GM21423 (cell line): ENCODE measurements around the gene SPDYE3.
"Not testable (repeated sequence)": the region's sequence is repeated elsewhere in the genome, so short reads cannot be mapped to it uniquely, and the experiment has no call there.

Experiments
- ATAC-seq: cut with Tn5 transposase; IDR thresholded peaks from one replicate; pipeline ENCODE4 v1.9.1; 2021; ENCODE audit warnings: mild to moderate bottlenecking, moderate library complexity; ENCODE audit not compliant: unreplicated experiment

SPDYE3 gene, protein sequence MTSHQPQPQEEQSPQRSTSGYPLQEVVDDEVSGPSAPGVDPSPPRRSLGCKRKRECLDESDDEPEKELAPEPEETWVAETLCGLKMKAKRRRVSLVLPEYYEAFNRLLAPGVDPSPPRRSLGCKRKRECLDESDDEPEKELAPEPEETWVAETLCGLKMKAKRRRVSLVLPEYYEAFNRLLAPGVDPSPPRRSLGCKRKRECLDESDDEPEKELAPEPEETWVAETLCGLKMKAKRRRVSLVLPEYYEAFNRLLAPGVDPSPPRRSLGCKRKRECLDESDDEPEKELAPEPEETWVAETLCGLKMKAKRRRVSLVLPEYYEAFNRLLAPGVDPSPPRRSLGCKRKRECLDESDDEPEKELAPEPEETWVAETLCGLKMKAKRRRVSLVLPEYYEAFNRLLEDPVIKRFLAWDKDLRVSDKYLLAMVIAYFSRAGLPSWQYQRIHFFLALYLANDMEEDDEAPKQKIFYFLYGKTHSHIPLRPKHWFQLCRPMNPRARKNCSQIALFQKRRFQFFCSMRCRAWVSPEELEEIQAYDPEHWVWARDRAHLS

DNA sequence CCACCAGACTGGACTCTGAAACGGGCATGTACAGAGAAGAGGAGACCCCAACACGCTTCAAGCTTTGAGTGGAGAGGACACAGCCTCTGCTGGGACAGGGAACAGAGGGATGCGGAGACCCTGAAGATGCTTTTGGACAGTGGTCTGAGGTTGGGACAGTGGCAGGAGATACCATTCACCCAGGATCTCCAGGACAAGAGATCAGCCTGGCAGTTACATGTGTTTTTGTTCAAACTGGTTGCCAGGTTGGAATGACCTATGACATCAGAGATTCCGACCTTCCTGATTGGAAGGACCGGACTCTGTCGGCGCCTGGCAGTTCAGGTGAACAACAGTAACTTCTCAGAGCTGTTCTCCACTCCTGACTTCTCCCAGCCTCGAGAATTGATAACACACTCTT lies at the start of gene SPDYE3:
TSS of gene SPDYE3 (plus strand) at position 301 of the 400 bp plus-strand sequence. CDS start 184 bp downstream, outside the sequence.
- not testable (repeated sequence) for ATAC-seq

DNA sequence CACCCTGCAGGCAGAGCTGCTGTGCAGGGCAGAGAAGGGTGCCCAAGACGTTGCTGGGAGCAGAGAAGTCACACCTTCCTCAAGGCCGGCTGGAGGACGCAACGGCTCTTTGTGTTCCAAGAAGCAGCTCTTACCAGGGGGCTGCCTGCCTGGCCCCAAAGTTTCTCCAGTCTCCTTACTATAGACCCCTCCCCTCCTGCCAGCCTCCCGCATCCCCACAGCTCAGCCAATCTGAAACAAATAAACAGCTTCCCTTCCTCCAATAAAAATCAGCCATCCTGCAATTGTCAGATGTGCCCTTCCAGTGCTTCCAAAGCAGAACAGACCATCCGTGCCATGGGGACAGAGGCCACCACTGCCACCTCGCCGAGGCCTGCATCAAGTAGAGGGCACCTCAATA lies 47.5 kb upstream of the SPDYE3 start:
- not testable (repeated sequence) for ATAC-seq

DNA sequence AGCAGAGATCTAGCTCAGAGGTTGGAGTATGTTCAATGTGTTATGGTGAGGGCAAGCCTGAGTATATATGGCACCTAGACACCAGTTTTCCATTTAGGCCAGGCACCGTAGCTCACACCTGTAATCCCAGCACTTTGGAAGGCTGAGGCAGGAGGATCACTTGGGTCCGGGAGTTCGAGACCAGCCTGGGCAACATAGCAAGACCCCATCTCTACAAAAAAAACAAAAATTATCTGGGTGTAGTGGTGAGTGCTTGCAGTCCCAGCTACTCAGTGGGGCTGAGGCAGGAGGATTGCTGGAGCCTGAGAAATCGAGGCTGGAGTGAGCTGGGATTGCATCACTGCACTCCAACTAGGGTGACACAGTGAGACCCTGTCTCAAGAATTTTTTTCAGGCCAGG lies 44.6 kb upstream of the SPDYE3 start:
- not testable (repeated sequence) for ATAC-seq

DNA sequence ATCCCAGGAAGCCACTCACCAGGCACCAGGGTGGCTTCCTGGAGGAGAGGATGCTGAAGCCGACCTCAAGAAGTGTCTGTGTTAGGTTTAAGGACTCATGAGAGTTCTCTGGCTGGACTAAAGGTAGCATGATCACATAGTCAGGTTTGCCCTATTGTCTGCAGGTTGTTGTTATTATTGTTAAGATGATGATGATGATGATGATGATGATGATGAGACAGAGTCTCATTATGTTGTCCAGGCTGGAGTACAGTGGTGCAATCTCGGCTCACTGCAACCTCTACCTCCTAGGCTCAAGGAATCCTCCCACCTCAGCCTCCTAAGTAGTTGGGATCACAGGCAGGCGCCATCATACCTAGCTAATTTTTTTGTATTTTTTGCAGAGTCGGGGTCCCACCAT lies 43.3 kb upstream of the SPDYE3 start:
- ATAC-seq = not testable (repeated sequence)

DNA sequence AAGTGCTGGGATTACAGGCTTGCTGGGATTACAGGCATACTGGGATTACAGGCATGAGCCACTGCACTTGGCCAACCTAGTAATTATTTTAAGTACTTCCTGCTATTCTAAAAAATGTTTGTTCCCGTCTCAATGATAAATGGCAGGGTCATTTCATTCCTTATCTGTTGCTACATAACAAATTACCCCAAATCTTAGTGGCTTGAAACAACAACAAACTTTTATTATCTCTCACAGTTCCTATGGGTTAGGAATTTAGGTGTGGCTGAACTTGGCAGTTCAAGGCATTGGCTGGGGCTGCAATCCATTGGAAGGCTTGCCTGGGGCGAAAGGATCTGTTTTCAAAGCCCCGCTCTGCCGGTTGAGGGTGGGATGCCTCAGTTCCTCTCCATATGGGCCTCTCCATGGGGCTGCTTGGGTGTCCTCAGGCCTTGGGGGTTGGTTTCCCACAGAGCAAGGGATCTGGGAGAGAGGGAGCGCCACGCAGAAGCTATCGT lies 42.8 kb upstream of the SPDYE3 start:
- ATAC-seq = not testable (repeated sequence)

DNA sequence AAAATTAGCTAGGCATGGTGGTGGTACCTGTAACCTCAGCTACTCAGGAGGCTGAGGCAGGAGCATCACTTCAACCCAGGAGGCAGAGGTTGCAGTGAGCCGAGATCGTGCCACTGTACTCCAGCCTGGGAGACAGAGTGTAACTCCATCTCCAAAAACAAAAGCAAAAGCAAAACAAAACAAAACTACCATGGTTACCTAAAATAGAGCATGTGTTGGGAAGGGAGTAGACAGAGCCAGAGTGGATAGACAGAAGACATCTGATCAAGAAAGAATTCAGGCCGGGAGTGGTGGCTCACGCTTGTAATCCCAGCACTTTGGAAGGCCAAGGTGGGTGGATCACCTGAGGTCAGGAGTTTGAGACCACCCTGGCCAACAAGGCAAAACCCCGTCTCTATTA lies 41.7 kb upstream of the SPDYE3 start:
- not testable (repeated sequence) for ATAC-seq

DNA sequence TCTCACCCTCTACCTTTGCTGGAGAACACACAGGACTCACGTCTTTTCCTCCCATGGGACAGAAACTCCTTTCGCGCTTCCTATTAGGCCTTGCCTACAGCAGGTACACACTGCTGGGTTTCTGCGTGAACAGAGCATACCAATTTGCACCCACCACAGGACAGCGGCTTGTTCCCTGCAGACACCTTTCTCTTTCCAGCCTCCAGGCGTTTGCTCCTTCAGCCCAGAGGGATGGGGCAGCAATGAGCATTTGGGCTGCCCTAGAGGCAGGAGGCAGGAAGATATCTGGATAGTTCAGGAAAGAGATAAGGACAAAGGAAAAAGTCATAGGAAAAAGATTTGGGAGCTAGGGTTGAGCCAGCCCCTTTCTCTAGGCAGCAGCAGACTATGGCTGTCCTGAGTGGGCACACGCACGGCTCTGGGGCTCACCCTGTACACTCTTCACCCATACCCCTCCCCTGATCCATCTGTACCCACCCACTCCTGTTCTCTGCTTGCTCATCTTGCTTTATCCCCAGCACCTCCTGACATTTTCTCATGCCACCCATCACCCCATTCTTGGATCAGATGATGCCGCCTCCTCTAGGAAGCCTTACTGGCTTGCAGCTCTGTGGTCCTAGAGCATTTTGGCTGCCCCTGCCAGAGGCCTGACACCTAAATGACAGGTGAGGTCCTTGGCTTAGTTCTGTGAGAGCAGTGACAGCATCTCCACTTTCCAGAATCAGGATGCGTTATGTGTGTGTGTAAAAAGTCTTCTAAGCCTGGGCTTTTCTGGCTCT lies 40.7 kb upstream of the SPDYE3 start:
- ATAC-seq = no peak

DNA sequence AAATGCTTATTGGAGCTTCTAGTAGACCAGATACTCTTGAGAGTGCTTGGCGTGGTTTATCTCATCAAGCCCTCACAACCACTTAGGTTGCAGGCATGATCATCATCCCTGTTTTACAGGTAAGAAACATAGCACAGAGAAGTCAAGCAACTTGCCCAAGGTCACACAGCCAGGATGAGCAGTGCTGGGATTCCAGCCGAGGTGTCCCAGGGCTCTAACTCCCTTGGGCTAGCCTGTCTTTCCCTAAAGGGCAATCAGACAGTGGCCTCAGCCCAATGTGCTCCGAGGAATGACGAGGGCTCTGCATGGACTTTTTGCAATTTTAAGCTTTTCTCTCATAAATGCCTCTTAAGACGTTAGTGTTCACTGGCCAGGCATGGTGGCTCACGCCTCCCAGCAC lies 39.9 kb upstream of the SPDYE3 start:
- ATAC-seq = no peak

DNA sequence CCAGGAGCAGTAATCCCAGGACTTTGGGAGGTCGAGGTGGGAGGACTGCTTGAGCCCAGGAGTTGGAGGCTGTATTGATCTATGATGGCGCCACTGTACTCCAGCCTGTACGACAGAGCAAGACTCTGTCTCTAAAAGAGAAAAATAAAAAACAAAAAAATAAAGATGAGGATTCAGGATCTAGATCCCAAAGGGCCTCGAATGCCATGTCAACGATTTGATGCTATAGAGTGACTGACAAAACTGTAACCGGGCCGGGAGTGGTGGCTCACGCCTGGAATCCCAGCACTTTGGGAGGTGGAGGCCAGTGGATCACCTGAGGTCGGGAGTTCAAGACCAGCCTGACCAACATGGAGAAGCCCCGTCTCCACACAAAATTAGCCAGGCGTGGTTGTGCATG lies 38.6 kb upstream of the SPDYE3 start:
- not testable (repeated sequence) for ATAC-seq

DNA sequence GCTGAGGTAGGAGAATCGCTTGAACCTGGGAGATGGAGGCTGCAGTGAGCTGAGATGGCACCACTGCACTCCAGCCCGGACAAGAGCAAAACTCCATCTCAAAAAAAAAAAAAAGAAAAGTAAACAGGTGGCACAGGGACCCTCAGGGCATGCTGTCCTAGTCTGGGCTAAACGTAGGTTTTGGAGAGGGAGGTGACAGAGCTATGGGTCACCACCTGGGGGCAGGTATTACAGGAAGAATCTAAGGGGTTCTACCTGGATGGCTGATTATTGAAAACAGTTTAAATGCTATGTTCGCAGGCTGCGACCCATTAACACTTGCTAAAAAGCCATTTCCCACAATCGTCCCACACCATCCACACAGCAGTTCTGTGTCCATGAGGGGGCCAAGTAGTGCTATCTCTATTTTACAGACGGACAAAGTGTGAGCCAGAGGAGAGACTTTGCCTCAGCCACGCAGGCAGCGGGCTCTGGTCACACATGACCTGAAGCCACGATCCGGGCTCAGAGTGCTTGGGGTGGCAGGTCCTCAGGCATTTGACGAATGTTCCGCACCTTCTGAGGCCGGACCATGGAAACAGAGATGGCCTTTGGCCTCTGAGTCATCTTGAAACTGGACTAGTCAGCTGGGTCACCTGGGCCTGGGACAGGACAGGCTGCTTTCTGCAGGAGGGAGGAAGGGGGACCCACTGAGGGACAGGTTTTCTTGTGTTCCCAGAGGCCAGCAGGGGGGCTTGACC lies 38.0 kb upstream of the SPDYE3 start:
- not testable (repeated sequence) for ATAC-seq

DNA sequence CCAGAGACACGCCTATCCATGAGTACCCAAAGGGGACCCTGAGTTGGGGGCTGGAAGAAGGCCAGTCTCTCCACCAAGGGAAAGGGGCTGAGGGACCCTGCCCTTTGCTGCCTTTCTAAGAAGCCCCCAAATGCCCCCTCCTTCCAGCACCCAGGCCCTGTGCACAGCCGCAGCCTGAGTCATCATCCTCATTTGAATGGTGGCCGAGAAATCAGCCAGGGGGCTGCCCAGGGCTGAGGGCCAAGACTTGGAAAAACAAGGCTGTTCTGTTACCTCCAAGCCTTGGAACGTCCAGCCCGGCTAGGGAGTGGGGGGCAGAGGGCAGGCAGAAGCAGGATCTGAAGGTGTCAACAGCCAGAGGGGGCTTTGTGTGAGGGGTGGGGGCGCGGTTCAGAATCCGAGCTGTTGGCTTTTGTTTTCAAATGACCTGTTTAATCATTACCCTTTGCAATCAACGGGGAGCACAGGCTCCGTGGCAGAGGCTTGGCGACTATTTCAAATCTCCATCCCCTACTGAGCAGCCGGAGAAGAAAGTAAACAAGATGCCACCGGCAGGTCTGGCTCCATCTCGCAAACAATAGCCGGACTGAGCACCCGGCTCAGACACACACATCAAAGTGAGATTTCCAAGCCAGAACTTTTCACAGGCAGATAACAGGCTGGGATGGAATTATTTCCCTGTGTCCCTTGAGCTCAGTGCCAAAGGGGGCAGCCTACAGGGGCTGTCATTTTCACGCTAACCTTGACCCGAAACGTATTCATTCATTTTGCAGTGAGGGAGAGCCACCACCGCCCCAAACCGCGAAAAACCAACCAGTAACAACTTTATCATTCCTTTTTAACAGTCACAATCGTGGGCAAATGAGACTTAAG lies 37.2 kb upstream of the SPDYE3 start:
- not testable (repeated sequence) for ATAC-seq

DNA sequence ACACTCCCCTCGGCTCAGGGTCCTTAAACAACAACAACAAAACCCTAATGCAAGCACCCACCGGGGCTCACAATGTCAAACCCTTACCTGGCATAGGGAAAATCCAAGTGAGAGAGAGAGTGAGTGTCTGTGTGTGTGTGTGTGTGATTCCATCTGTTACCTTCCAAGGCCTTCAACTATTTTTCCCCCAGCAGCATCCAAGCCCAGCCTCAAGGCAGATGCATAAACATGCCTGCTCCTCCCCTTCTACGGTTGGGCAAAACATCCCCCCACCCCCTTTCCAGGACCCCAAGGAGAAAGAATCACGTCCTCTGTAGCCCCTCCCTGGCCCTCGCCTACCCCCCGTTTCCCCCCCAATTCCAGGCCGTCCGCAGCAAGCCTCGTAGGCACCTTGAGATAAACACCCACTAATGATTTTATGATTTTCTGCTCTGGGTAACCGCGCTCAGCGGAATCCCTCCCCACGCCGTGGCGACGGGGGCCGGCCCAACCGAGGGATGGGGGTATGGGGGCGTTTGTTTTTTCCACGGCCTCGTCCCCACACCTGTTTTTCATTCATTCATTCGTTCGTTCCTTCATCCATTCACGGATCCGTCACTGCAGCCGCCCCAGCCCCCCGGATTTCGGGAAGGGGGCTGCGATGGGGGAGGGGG lies 36.4 kb upstream of the SPDYE3 start:
- ATAC-seq = not testable (repeated sequence)

DNA sequence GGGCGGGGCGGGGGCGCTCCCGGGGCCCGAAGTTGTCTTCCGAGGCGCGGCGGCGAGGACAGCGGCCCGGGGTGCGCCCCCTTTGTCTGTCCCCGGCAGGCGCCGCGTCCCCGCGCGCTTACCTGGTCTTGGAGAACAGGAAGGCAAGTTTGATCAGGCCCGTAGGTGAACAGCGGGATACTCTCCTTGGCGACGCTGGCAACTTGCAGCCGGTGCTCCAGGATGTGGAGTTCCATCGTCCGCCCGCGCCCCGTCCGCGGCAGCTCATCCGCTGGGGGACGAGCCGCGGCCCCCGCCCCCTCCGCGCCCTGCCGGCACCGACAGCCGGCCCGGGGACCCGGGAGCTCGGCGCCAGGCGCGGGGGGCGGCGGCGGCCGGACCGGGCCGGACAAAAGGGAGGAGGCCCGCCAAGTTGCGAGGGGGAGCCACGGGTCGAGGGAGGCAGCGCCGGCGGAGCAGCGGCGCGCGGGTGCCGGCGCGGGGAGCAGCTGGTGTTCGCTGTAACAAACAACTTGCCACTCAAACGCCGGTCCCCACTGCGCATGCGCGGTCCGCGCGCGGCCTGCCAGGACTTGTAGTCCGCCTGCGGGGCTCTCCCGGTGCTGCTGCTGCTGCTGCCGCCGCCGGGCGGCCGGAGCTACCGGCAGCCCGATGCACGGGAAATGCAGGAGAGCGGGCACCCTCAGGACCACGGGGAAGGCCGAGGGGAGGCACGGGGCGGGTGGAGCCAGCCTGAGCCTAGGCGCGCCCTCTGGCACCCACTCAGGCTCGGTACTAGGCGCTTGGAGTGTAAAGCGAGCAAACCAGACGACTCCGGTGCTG lies 35.6 kb upstream of the SPDYE3 start:
- peak; percentile 90 for ATAC-seq

DNA sequence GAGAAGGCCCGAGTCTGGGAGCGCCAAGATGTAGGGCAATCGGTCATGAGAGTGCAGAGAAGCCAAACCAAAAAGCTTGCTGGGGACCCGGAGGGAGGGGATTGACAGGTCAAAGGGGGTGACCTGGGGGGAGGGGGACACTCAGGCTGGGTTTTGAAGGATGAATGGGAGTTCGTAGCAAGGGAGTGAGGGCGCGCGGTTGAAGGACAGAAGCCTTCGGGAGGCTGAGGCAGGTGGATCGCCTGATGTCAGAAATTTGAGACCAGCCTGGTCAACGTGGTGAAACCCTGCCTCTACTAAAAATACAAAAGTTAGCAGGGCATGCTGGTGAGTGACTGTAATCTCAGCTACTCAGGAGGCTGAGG lies 35.0 kb upstream of the SPDYE3 start:
- not testable (repeated sequence) for ATAC-seq

DNA sequence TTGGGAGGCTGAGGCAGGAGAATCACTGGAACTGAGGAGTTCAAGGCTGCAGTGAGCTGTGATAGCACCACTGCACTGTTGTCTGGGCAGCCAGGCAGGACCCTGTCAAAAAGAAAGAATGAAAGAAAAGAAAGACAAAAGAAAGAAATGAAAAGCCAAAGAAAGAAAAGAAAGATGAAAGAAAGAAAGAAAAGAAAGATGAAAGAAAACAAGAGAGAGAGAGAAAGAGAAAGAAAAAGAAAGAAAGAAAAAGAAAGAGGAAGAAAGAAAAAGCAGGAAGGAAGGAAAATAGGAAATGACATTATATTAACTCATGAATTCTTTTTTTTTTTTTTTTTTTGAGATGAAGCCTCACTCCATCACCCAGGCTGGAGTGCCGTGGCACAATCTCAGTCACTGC lies 32.4 kb upstream of the SPDYE3 start:
- no peak for ATAC-seq

DNA sequence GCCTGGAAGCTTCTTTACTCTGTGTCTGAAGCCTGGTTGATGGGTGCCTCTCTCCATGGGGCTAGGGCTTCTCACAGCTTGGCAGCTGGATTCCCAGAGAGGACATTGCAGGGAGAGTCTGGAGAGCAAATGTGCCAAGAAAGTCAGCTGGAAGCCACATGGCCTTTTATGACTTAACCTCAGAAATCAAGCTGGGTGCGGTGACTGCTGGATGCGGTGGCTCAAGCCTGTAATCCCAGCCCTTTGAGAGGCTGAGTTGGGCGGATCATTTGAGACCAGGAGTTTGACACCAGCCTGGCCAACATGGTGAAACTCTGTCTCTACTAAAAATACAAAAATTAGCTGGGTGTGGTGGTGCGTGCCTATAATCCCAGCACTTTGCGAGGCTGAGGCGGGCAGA lies 31.4 kb upstream of the SPDYE3 start:
- ATAC-seq = not testable (repeated sequence)

DNA sequence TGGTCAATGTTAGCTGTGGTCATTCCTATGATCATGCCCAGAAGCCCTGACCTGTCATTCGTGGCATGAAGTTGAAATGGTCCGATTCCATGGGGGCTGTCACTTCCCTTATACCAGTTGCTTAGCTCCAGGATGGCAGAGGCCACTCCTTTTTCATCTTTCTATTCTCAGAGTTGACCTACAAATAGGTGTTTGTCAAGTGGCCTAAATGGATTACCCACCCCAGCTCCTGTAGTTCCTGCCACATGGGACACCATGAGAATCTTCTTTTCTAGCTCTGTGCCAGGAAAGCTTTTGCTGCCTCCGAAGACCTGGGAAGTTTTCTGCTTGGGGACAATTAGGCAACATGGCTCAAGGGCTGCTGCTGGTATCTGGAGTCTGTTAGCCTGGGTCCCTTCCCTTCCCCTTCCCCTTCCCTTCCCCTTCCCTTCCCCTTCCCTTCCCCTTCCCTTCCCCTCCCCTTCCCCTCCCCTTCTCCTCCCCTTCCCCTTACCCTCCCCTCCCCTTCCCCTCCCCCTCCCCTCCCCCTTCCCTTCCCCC lies 25.4 kb upstream of the SPDYE3 start:
- not testable (repeated sequence) for ATAC-seq

DNA sequence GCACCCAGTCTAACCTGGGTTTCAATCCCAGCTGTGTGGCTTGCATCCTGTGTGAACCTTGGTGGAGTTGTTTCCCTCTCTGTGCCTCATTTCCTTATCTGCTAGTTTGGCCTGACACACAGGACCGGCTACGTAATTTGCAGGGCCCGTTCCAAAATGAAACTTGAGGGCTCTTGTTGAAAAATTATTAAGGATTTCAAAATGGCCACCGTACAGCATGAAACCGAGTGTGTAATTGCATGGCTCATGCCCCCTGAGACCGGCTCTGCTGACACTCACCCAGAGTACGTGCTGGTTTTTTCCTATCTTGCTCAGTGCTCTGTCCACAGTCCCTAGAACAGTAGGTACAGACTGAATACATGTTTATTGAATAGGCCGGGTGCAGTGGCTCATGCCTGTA lies 24.4 kb upstream of the SPDYE3 start:
- not testable (repeated sequence) for ATAC-seq
